HG03039 (cell line): ENCODE data around the gene HCRTR2.
"Not testable (repeated sequence)": the region's sequence is repeated elsewhere in the genome, so short reads cannot be mapped to it uniquely, and the experiment has no call there.

ENCODE experiments used
- ATAC-seq: cut with Tn5 transposase; IDR thresholded peaks from one replicate; pipeline ENCODE4 v1.9.1; 2021; ENCODE audit warnings: mild to moderate bottlenecking, moderate library complexity; ENCODE audit not compliant: unreplicated experiment

The HCRTR2 gene

GRCh38 chr6:55174211-55175026 lies at the start of gene HCRTR2:
HCRTR2 (plus strand) TSS chr6:55174515; CDS start chr6:55174588, 73 bp downstream.
- no peak for ATAC-seq

GRCh38 chr6:55130806-55131324 lies 43.5 kb upstream of the HCRTR2 start:
- ATAC-seq, result no peak

- no peak for ATAC-seq
These were observed 42.7 kb upstream of the HCRTR2 start for GRCh38 chr6:55131616-55132015.

GRCh38 chr6:55136916-55137315 lies 37.4 kb upstream of the HCRTR2 start:
- no peak for ATAC-seq

- ATAC-seq, result no peak
These were observed 36.2 kb upstream of the HCRTR2 start for GRCh38 chr6:55137929-55138693.

GRCh38 chr6:55141611-55142010 lies 32.7 kb upstream of the HCRTR2 start:
- ATAC-seq, result no peak

GRCh38 chr6:55142610-55143009 lies 31.7 kb upstream of the HCRTR2 start:
- ATAC-seq, result no peak

- ATAC-seq, result no peak
These were observed 21.0 kb upstream of the HCRTR2 start for GRCh38 chr6:55153284-55153683.

GRCh38 chr6:55158784-55159183 lies 15.5 kb upstream of the HCRTR2 start:
- not testable (repeated sequence) for ATAC-seq

GRCh38 chr6:55167860-55168259 lies 6.5 kb upstream of the HCRTR2 start:
- no peak for ATAC-seq

- ATAC-seq, result no peak
These were observed 1.0 kb downstream of the HCRTR2 start for GRCh38 chr6:55175078-55176049.

GRCh38 chr6:55176958-55177357 lies 2.6 kb downstream of the HCRTR2 start:
- ATAC-seq, result no peak

GRCh38 chr6:55180258-55180657 lies 5.9 kb downstream of the HCRTR2 start:
- ATAC-seq, result no peak

GRCh38 chr6:55182016-55182650 lies 7.8 kb downstream of the HCRTR2 start:
- no peak for ATAC-seq

- ATAC-seq, result no peak
These were observed 10.6 kb downstream of the HCRTR2 start for GRCh38 chr6:55184782-55185530.

GRCh38 chr6:55198715-55199114 lies 24.4 kb downstream of the HCRTR2 start:
- no peak for ATAC-seq

- no peak for ATAC-seq
These were observed 24.9 kb downstream of the HCRTR2 start for GRCh38 chr6:55199239-55199638.

- ATAC-seq, result no peak
These were observed 34.5 kb downstream of the HCRTR2 start for GRCh38 chr6:55208478-55209458.
